Hippocampal formation (tissue), 2 donors: ENCODE results near the gene CHL1.

Source experiments
- DNase-seq, 2 donors: peaks; one replicate each; lab custom pipeline; 2025; lab: John Stamatoyannopoulos, UW

The CHL1 gene

GRCh38 chr3:278300-279064 lies 81.9 kb downstream of the CHL1 start:
- no peak for DNase-seq

GRCh38 chr3:279325-279724 lies 82.8 kb downstream of the CHL1 start:
- peak in 1 of 2 donors; percentile 41 for DNase-seq

- DNase-seq: no peak
Measured at GRCh38 chr3:280681-281080, 84.1 kb downstream of the CHL1 start.

DNA sequence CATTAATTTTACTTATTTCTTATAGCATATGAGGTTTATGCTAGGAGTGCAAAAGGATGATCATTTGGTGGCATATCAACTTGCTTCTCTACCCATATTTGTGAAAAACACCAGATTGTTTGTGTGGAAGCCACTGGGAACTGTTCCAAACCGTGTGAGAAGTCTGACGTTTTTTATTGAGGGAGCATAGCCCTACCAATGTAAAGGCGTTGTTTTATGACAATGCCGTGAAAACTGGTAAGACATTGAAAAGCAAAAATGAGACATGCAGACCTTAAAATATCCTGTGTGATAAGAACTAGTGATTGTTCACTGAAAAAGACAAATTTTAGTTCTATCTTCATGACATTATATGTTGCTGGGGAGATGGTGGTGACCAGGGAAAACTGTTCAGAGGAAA lies 87.8 kb downstream of the CHL1 start:
- no peak for DNase-seq

DNA sequence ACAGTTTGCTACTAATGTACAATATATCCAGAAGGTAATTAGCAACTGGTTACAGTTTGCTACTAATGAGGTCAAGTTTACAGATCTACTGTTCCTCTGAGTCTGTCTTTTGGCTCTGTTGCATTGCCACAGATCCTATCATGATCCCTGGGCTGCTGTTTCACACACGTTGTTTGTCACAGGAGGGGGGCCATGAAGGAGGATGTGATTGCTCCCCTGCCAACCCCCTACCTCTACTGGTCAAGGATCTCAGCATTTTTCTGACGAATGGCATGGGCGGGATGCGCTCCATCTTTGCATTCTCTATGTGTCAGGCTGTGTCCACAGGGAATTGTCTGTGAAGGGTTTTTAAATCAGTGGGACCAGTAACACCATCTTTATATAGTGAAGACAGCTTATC lies 91.9 kb downstream of the CHL1 start:
- DNase-seq: no peak

GRCh38 chr3:291028-291427 lies 94.5 kb downstream of the CHL1 start:
- no peak for DNase-seq

- DNase-seq: no peak
Measured at GRCh38 chr3:291646-292436, 95.3 kb downstream of the CHL1 start.

DNA sequence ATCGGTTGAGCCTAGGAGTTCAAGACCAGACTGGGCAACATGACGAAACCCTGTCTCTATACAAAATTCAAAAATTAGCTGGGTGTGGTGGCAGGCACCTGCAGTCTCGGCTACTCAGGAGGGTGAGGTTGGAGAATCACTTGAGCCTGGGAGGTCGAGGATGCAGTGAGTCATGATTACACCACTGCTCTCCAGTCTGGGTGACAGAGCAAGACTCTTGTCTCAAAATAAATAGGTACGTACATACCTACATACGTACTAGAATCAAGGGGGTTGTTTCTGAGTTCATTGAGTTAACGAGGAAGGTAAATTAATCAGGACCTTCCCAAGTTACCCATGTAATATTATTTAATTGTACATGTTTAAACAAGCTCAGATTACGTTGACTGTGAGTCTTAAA lies 97.5 kb downstream of the CHL1 start:
- no peak for DNase-seq

GRCh38 chr3:294581-294980 lies 98.0 kb downstream of the CHL1 start:
- DNase-seq: no peak

DNA sequence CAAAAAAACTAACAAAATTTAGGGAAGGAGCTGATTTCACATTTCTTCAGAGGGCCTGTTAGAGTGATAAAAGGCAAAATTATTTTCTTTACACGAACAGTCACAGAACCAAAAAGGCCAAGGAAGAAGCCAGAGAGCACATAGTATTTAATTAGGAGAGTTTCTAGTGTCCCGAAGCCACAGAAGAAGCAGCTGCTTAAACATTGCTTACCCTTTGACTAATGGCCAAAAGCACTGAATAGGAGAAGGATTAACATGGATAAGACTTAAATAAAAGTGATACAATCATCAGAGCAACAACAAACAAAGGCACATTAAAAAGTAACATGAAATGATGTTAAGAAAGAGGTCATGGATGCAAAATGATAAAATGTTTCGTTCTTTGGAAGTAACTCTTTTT lies 98.6 kb downstream of the CHL1 start:
- no peak for DNase-seq

DNA sequence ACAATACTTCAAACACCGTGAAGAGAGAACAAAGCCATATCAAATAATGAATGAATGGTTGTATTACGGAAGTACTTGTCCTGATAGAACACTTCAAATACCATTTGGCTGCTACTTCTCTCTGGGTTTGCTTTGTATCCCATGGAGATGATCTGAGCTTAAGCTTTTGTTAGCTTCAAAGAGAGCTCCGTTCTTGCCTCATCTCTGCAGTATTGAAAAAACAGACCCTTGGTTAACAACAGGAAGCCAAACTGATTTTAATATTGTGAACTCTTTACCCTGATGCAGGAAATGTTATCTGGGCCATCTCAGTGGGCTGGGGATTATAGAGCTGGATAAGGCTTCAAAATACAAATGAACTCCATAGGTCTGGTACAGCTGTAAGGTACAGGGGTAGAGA lies 101.0 kb downstream of the CHL1 start:
- no peak for DNase-seq

- no peak for DNase-seq
Measured at GRCh38 chr3:299590-300301, 103.2 kb downstream of the CHL1 start.

DNA sequence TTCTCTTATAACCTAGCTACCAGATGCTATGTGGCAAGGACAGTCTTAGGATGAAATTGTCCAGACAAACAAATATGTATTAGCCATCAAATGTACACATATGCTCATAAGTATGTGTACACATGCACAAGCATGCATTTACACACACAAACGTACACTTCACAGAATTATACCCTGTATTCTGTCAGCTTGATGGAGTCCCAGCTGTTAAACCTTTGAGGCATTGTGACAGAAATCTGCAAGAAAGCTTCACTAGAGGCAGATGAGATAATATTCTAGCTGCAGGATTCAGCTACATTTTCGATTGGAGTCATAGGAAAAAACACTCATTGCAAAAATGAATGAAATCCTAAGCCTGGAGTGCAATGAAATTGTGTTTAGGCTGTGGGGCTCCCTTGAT lies 110.6 kb downstream of the CHL1 start:
- DNase-seq: no peak

GRCh38 chr3:308597-309321 lies 112.2 kb downstream of the CHL1 start:
- DNase-seq: no peak

GRCh38 chr3:312160-312733 lies 115.7 kb downstream of the CHL1 start:
- DNase-seq: no peak

GRCh38 chr3:312911-313310 lies 116.3 kb downstream of the CHL1 start:
- DNase-seq: no peak

GRCh38 chr3:317012-317411 lies 120.4 kb downstream of the CHL1 start:
- DNase-seq: no peak

DNA sequence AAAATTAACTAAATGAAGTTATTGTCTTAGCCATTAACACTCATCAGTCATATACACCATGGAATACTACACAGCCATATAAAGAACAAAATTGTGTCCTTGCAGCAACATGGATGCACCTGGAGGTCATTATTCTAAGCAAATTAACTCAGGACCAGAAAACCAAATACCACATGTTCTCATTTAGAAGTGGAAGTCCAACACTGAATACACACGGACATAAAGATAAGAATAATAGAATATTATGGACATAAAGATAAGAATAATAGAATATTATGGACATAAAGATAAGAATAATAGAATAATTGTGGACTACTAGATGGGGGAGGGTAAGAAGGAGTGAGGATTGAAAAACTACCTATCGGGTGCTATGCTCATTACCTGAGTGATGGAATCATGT lies 122.3 kb downstream of the CHL1 start:
- no peak for DNase-seq

- no peak for DNase-seq
Measured at GRCh38 chr3:324423-324822, 127.9 kb downstream of the CHL1 start.

DNA sequence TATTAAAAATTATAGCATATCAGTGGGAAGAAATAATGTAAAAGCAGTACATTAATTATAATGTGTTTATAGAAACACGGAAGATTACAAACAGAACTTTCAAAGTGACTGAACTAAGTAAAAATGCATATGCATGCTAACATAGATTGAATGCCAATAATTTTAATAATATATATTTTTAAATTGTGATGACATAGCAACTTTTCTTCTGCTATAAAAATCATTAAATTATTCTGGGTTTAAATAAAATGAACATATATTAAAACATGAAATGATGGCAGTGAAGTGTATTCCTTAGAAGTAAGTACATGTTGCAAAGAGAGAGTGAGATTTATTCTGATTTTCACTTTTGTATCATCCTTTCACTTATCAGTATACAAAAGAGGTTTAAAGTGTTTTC lies 128.9 kb downstream of the CHL1 start:
- no peak for DNase-seq

GRCh38 chr3:330494-331115 lies 134.0 kb downstream of the CHL1 start:
- DNase-seq: no peak
